Thoracic aorta (tissue), 2 donors: ENCODE measurements around the gene COL12A1. TPM values are rescaled to one million over a fixed set of nuclear protein-coding genes. Genes with fewer than 3 reads are reported as not detected.

Experiments
- ATAC-seq: fragments of 150-250 bp; one replicate; pipeline ENCODE4 v1.8.0; 2017; ENCODE audit warnings: low read depth; ENCODE audit not compliant: insufficient number of reproducible peaks, low FRiP score
- DNase-seq: peaks from one replicate; pipeline ENCODE4 v3.0.0-alpha.2; 2020; ENCODE audit warnings: low spot score
- H3K27ac ChIP-seq, 2 donors: fragments of 200-600 bp; sonication (generic); 1 replicate in 1 of 2; 2 replicates in 1 of 2; pipeline ENCODE4 v1.5.1; 2016; ENCODE audit warnings: mild to moderate bottlenecking in 2 of 2, moderate library complexity in 2 of 2
- H3K27me3 ChIP-seq: fragments of 200-600 bp; sonication (generic); replicated peaks from 2 replicates; pipeline ENCODE4 v1.6.0; 2016; ENCODE audit warnings: mild to moderate bottlenecking; ENCODE audit not compliant: insufficient read depth
- H3K36me3 ChIP-seq: fragments of 200-600 bp; sonication (generic); one replicate; pipeline ENCODE4 v1.5.1; 2016
- H3K4me1 ChIP-seq, 2 donors: fragments of 200-600 bp; sonication (generic); 1 replicate in 1 of 2; 2 replicates in 1 of 2; pipeline versions ENCODE4 v1.5.1 to v1.6.0; 2016; ENCODE audit warnings: low read depth in 2 of 2, mild to moderate bottlenecking in 1 of 2; ENCODE audit not compliant: control insufficient read depth in 1 of 2
- H3K4me3 ChIP-seq: fragments of 200-600 bp; sonication (generic); 2 replicates; pipeline ENCODE4 v1.5.1; 2016; ENCODE audit warnings: mild to moderate bottlenecking
- H3K9me3 ChIP-seq: fragments of 200-600 bp; sonication (generic); 2 replicates; pipeline ENCODE4 v1.5.1; 2016
- CTCF ChIP-seq: fragments of 200-600 bp; sonication (generic); IDR thresholded peaks from one replicate; pipeline ENCODE4 v1.5.1; 2019; ENCODE audit warnings: antibody characterized with exemption
- total RNA-seq, 2 donors: library from RNA; depleted of rRNA; stranded (reverse); fragments of >200 nt; gene quantifications; one replicate each; pipeline versions ENCODE4 v1.1.0 to v1.2.3, GENCODE V29; 2016

COL12A1 gene
- total RNA-seq, 2 donors from 2014 or later = 92.3 to 131 TPM

- no peaks in the 10 kb centered on the region for H3K4me1 ChIP-seq
- H3K36me3 ChIP-seq = no peaks in the 10 kb centered on the region
- no peaks in the 10 kb centered on the region for H3K27me3 ChIP-seq
- ATAC-seq (no peak), DNase-seq (no peak)
- no peak for TF ChIP-seq CTCF
- H3K27ac ChIP-seq = no peak overlapping the region
- no peak overlapping the region for H3K4me3 ChIP-seq
- no peaks in the 10 kb centered on the region for H3K9me3 ChIP-seq
These were observed 161.0 kb downstream of the COL12A1 start for GRCh38 chr6:75044846-75045245.

- Histone ChIP-seq H3K27me3 (no peaks in the 10 kb centered on the region), H3K4me3 (no peak overlapping the region), H3K4me1 (no peaks in the 10 kb centered on the region), H3K36me3 (no peaks in the 10 kb centered on the region), H3K9me3 (no peaks in the 10 kb centered on the region), H3K27ac (no peak overlapping the region)
- TF ChIP-seq CTCF = no peak
- DNase-seq (no peak), ATAC-seq (no peak)
These were observed 164.5 kb downstream of the COL12A1 start for GRCh38 chr6:75041381-75041780.

Other genes starting within 250 kb of the COL12A1 start
- gene COX7A2, start 37.7 kb upstream of the COL12A1 start, total RNA-seq = 100 to 1,000 TPM; 101 to 643 TPM
- gene TMEM30A, start 78.7 kb upstream of the COL12A1 start, total RNA-seq = 100 to 1,000 TPM; 112 to 123 TPM